Epithelial cell of esophagus (primary cell): Measurements from ENCODE around the gene WDR76.

Experiments used
- DNase-seq: peaks from one replicate; pipeline ENCODE4 v3.0.0; 2010; ENCODE audit warnings: low read depth
- H3K4me3 ChIP-seq: 2 replicates; pipeline ENCODE4 v1.5.1; 2011; ENCODE audit warnings: mild to moderate bottlenecking, low read length, control low read depth
- TF ChIP-seq, protein P1 (sequence below): IDR thresholded peaks from 2 replicates; pipeline ENCODE4 v1.5.1; 2011; ENCODE audit warnings: low read depth, mild to moderate bottlenecking, low read length, control low read depth, inconsistent platforms; ENCODE audit not compliant: insufficient read depth; ENCODE audit errors: missing control alignments

WDR76 gene

DNA sequence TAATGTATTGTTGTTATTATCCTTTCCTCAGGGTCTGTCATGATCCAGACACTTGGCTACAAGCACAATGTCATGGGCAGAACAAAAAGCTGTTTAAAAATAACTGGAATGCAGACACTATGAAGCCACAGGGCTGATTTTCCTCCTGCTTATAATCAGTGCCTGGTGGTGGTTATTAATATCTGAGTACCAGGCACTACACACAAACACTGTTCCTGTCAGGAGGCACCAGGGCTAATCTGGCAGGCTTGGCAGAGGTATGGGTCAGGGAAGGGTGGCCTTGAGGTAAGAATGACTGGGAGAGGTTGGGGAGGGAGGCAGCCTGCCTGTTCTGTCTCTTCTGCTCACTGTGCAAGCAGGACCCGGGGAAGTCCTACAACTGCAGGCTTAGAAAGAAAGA, 67.2 kb downstream of the WDR76 start:
- H3K4me3 ChIP-seq: no peak overlapping the region
- no peak for DNase-seq
- TF ChIP-seq, protein P1, sequence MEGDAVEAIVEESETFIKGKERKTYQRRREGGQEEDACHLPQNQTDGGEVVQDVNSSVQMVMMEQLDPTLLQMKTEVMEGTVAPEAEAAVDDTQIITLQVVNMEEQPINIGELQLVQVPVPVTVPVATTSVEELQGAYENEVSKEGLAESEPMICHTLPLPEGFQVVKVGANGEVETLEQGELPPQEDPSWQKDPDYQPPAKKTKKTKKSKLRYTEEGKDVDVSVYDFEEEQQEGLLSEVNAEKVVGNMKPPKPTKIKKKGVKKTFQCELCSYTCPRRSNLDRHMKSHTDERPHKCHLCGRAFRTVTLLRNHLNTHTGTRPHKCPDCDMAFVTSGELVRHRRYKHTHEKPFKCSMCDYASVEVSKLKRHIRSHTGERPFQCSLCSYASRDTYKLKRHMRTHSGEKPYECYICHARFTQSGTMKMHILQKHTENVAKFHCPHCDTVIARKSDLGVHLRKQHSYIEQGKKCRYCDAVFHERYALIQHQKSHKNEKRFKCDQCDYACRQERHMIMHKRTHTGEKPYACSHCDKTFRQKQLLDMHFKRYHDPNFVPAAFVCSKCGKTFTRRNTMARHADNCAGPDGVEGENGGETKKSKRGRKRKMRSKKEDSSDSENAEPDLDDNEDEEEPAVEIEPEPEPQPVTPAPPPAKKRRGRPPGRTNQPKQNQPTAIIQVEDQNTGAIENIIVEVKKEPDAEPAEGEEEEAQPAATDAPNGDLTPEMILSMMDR: no peak

DNA sequence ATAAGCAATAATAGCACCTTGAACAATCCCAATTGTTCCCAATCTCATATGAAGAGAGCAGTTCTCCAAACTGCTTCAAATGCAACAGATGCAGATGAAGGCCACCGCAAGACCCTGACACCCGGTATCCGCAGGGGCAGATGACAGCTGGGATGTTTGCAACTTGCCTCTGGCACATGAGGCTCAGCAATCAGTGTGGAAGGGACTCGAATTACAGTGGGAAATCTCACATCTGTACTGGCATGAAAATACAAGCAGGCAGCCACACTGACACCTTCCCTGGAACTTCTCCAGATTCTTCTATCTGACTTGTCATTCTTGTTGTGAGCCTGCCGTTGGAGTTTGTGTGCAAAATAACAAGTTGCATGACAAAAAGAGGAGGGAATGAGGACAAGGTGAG, 68.8 kb downstream of the WDR76 start:
- H3K4me3 ChIP-seq: no peak overlapping the region
- no peak for DNase-seq
- TF ChIP-seq, protein P1: no peak

DNA sequence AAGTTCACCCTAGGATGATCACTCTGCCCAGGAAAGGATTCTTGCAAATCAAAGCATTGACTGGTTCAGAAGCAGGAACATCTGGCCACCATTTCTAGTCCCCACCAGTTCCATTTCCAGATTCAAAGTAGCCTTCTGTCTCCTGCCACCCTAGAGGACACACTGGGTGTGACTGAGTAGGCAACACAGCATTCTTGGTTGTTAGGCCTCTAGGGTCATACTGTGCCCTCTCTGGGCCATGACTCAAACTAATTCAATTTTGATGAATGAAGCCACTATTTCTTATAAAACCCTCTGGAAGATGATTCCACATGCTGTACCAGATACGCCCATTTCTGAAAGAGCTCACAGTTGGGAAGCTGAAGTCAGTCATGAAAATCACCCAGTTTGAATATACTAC, 69.7 kb downstream of the WDR76 start:
- no peak for DNase-seq
- no peak overlapping the region for H3K4me3 ChIP-seq

DNA sequence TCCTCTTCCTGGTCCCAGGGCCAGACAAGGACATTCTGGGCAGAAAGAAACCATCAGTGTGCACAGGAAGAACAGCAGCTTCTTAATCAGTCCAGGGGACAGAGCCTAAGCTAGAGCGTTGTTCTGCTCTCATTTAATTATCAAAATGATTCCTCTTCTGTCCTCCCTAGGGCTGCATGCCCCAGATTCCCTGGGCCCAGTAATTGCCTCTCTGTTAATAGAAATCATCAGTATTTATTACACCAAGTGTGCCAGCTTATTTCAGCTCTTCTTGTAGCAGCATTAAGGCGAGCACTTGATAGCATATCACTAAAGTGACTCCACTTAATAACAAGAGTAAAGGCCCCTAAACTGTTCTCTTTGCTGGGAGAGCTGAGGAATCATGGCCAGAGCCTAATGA, 72.1 kb downstream of the WDR76 start:
- TF ChIP-seq, protein P1: no peak
- H3K4me3 ChIP-seq: no peak overlapping the region
- no peak for DNase-seq

More for the DNA sequence above, 69.7 kb downstream of the WDR76 start:
- TF ChIP-seq, protein P1: no peak

DNA sequence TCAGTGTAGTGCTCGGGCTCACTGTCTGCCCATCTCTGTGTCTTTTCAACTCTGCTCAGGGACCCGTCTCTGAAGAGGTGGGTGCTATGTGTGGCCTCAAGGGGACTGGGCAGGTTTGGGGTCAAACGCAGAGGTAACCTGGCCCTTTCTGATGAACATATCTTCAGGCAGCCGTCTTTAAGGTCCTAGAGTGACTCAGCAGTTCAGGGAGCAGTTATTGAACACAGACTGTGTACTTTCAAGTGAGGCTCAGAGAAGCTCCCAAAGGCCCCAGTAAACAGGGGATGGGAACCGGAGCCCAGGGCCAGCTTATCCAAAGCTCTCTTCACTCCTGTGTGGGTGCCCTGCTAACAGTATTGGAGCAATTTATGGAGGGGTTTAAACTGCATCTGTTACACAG, 73.1 kb downstream of the WDR76 start:
- TF ChIP-seq, protein P1: no peak
- H3K4me3 ChIP-seq: no peak overlapping the region
- DNase-seq: no peak

DNA sequence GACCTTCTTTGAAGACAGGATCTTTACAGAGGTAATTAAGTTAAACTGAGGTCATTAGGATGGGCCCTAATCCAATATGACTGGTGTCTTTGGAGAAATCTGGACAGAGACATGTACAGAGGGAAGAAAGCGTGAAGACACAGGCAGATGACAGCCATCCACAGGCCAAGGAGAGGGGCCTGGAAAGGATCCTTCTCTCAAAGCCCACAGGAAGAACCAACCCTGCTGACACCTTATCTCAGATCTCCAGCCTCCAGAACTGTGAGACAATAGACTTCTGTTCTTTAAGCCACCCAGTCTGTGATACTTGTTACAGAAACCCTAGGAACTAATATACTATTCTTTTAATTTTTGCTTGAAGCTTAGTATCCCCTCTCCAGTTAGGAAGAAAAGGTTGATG, 74.2 kb downstream of the WDR76 start:
- no peak overlapping the region for H3K4me3 ChIP-seq
- TF ChIP-seq, protein P1: no peak
- no peak for DNase-seq

DNA sequence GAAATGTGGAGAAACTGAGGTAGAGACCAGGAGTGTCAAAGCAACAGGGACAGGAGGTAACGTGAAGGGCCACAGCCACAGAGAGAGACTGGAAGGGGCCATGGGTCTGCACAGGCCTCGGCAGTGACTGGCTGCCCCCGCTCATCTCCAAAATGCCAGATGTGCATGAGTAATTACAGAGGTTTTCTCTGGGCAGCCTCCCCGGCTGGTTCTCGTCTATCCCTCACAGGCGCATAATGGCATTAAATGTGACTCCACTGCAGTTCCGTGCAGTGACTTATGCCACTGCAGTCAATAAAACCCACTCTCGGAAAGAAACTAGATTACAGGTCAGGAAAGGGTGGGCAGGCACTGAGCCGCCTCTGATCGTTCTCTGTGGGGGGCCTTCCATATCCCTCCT, 74.7 kb downstream of the WDR76 start:
- TF ChIP-seq, protein P1: no peak
- DNase-seq: no peak
- H3K4me3 ChIP-seq: no peak overlapping the region
